HCT116 (cell line): ENCODE data around the gene STX10. TPM values are rescaled to one million over a fixed set of nuclear protein-coding genes. Genes with fewer than 3 reads are reported as not detected.

Experiments
- ATAC-seq: fragments of 200-7000 bp; cut with Tn5 transposase; 2 replicates; pipeline ENCODE4 v1.9.1; 2020; ENCODE audit warnings: mild to moderate bottlenecking, moderate library complexity
- BruUV-seq: library from RNA; stranded (reverse); fragments of 400-500 nt; replicated peaks from 2 replicates; lab custom pipeline; 2021; lab: Mats Ljungman, UMichigan
- CTCF ChIA-PET: fragments of 300-600 bp; sonication (Branson Sonifier 250); formaldehyde crosslinking; loops from one replicate; lab custom pipeline; 2021; ENCODE audit warnings: antibody characterized with exemption; lab: Charles Lee
- POLR2A ChIA-PET: fragments of 300-600, 350-600 bp; sonication (Branson Sonifier 250); formaldehyde crosslinking; loops from one replicate; lab custom pipeline; 2021; ENCODE audit warnings: antibody characterized with exemption; lab: Charles Lee
- RAD21 ChIA-PET, 2 experiments: fragments of 300-600 bp; sonication (Branson Sonifier 250); formaldehyde crosslinking; loops; one replicate each; lab custom pipeline; 2023; ENCODE audit warnings: low total read pairs in 2 of 2; ENCODE audit not compliant: uncharacterized antibody in 2 of 2, unreplicated experiment in 2 of 2, low non-redundant PET in 1 of 2; lab: Charles Lee
- DNase-seq: peaks from one replicate; pipeline ENCODE4 v3.0.0-alpha.2; 2010; ENCODE audit warnings: low read depth, low spot score
- H2AFZ ChIP-seq: fragments of 200-600 bp; shearing (Covaris generic), sonication (generic); 2 replicates; pipeline ENCODE4 v1.6.1; 2017; ENCODE audit warnings: low read depth, mixed run types, mixed read lengths, antibody characterized with exemption, low read length; ENCODE audit not compliant: poor library complexity, severe bottlenecking
- H3K27ac ChIP-seq: 2 replicates; pipeline ENCODE4 v1.5.1; 2012; ENCODE audit warnings: low read depth, low read length
- H3K27me3 ChIP-seq: fragments of 200-600 bp; sonication (generic); 2 replicates; pipeline ENCODE4 v1.6.1; 2016; ENCODE audit warnings: mixed run types, low read length, mixed read lengths; ENCODE audit not compliant: insufficient read depth
- H3K36me3 ChIP-seq, 2 experiments: fragments of 200-500 bp in 1 of 2; fragments of 200-600 bp in 1 of 2; sonication (Bioruptor generic) in 1 of 2; sonication (generic) in 1 of 2; 2 replicates each; pipeline versions ENCODE4 v1.5.1 to v1.6.1; 2014 to 2016; ENCODE audit warnings: low read length in 2 of 2, inconsistent platforms in 1 of 2, mixed read lengths in 1 of 2, mixed run types in 1 of 2; ENCODE audit not compliant: insufficient read depth in 2 of 2, control insufficient read depth in 1 of 2
- H3K4me1 ChIP-seq, 2 experiments: fragments of 200-600 bp in 1 of 2; sonication (generic) in 1 of 2; 2 replicates each; pipeline versions ENCODE4 v1.5.1 to v1.6.1; 2012 to 2017; ENCODE audit warnings: low read length in 2 of 2, inconsistent platforms in 1 of 2, mild to moderate bottlenecking in 1 of 2, mixed read lengths in 1 of 2, mixed run types in 1 of 2, moderate library complexity in 1 of 2; ENCODE audit not compliant: insufficient read depth in 2 of 2, control insufficient read depth in 1 of 2
- H3K4me2 ChIP-seq: fragments of 200-600 bp; sonication (generic); 2 replicates; pipeline ENCODE4 v1.6.1; 2017; ENCODE audit warnings: mixed run types, low read length, mixed read lengths
- H3K4me3 ChIP-seq, 2 experiments: fragments of 200-600 bp in 1 of 2; sonication (generic) in 1 of 2; replicated peaks in 1 of 2; 2 replicates each; pipeline ENCODE4 v1.5.1; 2011 to 2016; ENCODE audit warnings: low read length in 2 of 2, control low read depth in 1 of 2, low read depth in 1 of 2, mild to moderate bottlenecking in 1 of 2, mixed read lengths in 1 of 2, mixed run types in 1 of 2
- H3K79me2 ChIP-seq: fragments of 200-600 bp; sonication (generic); 2 replicates; pipeline ENCODE4 v1.6.1; 2017; ENCODE audit warnings: mild to moderate bottlenecking, mixed run types, low read length, moderate library complexity, mixed read lengths; ENCODE audit not compliant: insufficient read depth
- H3K9ac ChIP-seq: fragments of 200-600 bp; sonication (generic); 2 replicates; pipeline ENCODE4 v1.6.1; 2016; ENCODE audit warnings: low read length, mixed read lengths
- H3K9me2 ChIP-seq: fragments of 200-600 bp; sonication (generic), shearing (Covaris generic); 2 replicates; pipeline ENCODE4 v1.6.1; 2017; ENCODE audit warnings: mixed run types, mild to moderate bottlenecking, moderate library complexity; ENCODE audit not compliant: insufficient read depth
- H3K9me3 ChIP-seq, 2 experiments: fragments of 200-500 bp in 1 of 2; fragments of 200-600 bp in 1 of 2; sonication (Bioruptor generic) in 1 of 2; sonication (generic) in 1 of 2; 2 replicates each; pipeline ENCODE4 v1.6.1; 2014 to 2017; ENCODE audit warnings: low read length in 2 of 2, mixed read lengths in 2 of 2, inconsistent platforms in 1 of 2, low read depth in 1 of 2, mild to moderate bottlenecking in 1 of 2, mixed run types in 1 of 2, moderate library complexity in 1 of 2; ENCODE audit not compliant: control insufficient read depth in 1 of 2, insufficient read depth in 1 of 2
- H4K20me1 ChIP-seq: fragments of 200-600 bp; sonication (generic), shearing (Covaris generic); 2 replicates; pipeline ENCODE4 v1.6.1; 2017; ENCODE audit warnings: mixed run types, mild to moderate bottlenecking, moderate library complexity; ENCODE audit not compliant: insufficient read depth
- CBX3 ChIP-seq: IDR thresholded peaks from 2 replicates; pipeline ENCODE4 v1.6.1; 2012; ENCODE audit warnings: low read depth
- CTCF ChIP-seq, 3 experiments: fragments of 200-600 bp in 1 of 3; sonication (generic) in 1 of 3; IDR thresholded peaks in 2 of 3; conservative IDR thresholded peaks in 1 of 3; 2 replicates each; pipeline ENCODE4 v1.5.1; 2012 to 2017; ENCODE audit warnings: low read depth in 2 of 3, low read length in 2 of 3, antibody characterized with exemption in 1 of 3, borderline replicate concordance in 1 of 3, control low read depth in 1 of 3, mild to moderate bottlenecking in 1 of 3, mixed read lengths in 1 of 3, mixed run types in 1 of 3, moderate library complexity in 1 of 3; ENCODE audit not compliant: insufficient read depth in 1 of 3
- EGR1 ChIP-seq: IDR thresholded peaks from 2 replicates; pipeline ENCODE4 v1.6.1; 2012; ENCODE audit warnings: low read depth
- EZH2 ChIP-seq: fragments of 200-600 bp; sonication (generic); IDR thresholded peaks from 2 replicates; pipeline ENCODE4 v1.6.1; 2017; ENCODE audit warnings: antibody characterized with exemption, mixed run types
- POLR2A ChIP-seq: IDR thresholded peaks from 2 replicates; pipeline ENCODE4 v1.7.0; 2011; ENCODE audit warnings: borderline replicate concordance; ENCODE audit not compliant: insufficient read depth, insufficient read length; ENCODE audit errors: extremely low read depth
- SIN3A ChIP-seq: IDR thresholded peaks from 2 replicates; pipeline ENCODE4 v1.6.1; 2012; ENCODE audit warnings: low read depth
- TCF7L2 ChIP-seq: IDR thresholded peaks from 2 replicates; pipeline ENCODE4 v1.7.0; 2011; ENCODE audit warnings: borderline replicate concordance, inconsistent platforms; ENCODE audit not compliant: insufficient read depth, insufficient read length; ENCODE audit errors: extremely low read depth
- YY1 ChIP-seq: IDR thresholded peaks from 2 replicates; pipeline ENCODE4 v1.6.1; 2011; ENCODE audit warnings: low read length, low read depth, moderate library complexity, mild to moderate bottlenecking; ENCODE audit not compliant: insufficient replicate concordance; ENCODE audit errors: extremely low read depth
- ZBTB33 ChIP-seq: IDR thresholded peaks from 2 replicates; pipeline ENCODE4 v1.6.1; 2011; ENCODE audit warnings: mild to moderate bottlenecking, low read length, moderate library complexity; ENCODE audit not compliant: insufficient replicate concordance; ENCODE audit errors: extremely low read depth
- intact Hi-C: fragments of 100-400 bp; cut with micrococcal nuclease; formaldehyde crosslinking; loops from 2 replicates; pipeline ENCODE4 v1.10.0; 2022
- total RNA-seq: library from RNA; stranded (reverse); gene quantifications from one replicate; pipeline ENCODE4 v1.2.1, GENCODE V29; 2021; ENCODE audit not compliant: unreplicated experiment

The STX10 gene
- total RNA-seq, 1 experiment from 2014 or later, result 149 TPM

- TF ChIP-seq ZBTB33 (no peak), POLR2A (no peak), EGR1 (no peak)
Observed at GRCh38 chr19:13195678-13196077, 45.5 kb upstream of the STX10 start (continued).

GRCh38 chr19:13190781-13191540, 40.8 kb upstream of the STX10 start:
- CTCF ChIA-PET, result interaction anchor here (0.7 to 1.2 kb wide), 2 partner anchors 21 to 71 kb away, joined by 3 to 5 read pairs; no protein-coding TSS in a partner anchor
- H2AFZ ChIP-seq, result peak overlapping the region; percentile 88
- intact Hi-C loops, result loop anchor here (2.0 kb wide), 1 partner anchor 36 kb away; no protein-coding TSS in a partner anchor
- no peaks in the 10 kb centered on the region for H3K9me3 ChIP-seq
- H4K20me1 ChIP-seq, result no peaks in the 10 kb centered on the region
- no peaks in the 10 kb centered on the region for H3K36me3 ChIP-seq
- H3K27me3 ChIP-seq, result no peaks in the 10 kb centered on the region
- POLR2A ChIA-PET, result interaction anchor here (1.5 kb wide), 1 partner anchor 23 kb away, joined by 12 read pairs; no protein-coding TSS in a partner anchor
- TF ChIP-seq TCF7L2 (no peak), CTCF (IDR thresholded peaks at IDR 0.05 in 2 of 3, conservative IDR thresholded peaks at IDR 0.05 in 1 of 3; ENCODE audit: borderline replicate concordance in 1 of 3, insufficient read depth in 1 of 3, low read depth in 2 of 3, low read length in 2 of 3) (no peak), EZH2 (no peak), CBX3 (no peak), YY1 (no peak), ZBTB33 (no peak), SIN3A (no peak), EGR1 (no peak)
- RAD21 ChIA-PET, result interaction anchor here in 1 of 2 experiments (0.7 kb wide), 1 partner anchor 11 kb away, joined by 3 read pairs; no protein-coding TSS in a partner anchor
- H3K9me2 ChIP-seq, result no peaks in the 10 kb centered on the region
- no peak overlapping the region for H3K27ac ChIP-seq
- H3K79me2 ChIP-seq, result no peaks in the 10 kb centered on the region
- peaks cover 34 to 48% of the 10 kb centered on the region in 2 experiments for H3K4me1 ChIP-seq
- DNase-seq (no peak), ATAC-seq (0 out of 2 replicates have a peak, but pooled peaks have one; percentile 33)
- H3K4me2 ChIP-seq, result peak overlapping the region; percentile 49
- H3K4me3 ChIP-seq, result peak overlapping the region in 1 of 2 experiments; percentile 11; a peak in 1 of 4 replicates
- 0 out of 2 replicates have a peak overlapping the region, but pooled peaks have one; percentile 20 for H3K9ac ChIP-seq
- BruUV-seq, result no TSS peak
